H1 (cell line): ENCODE data around the gene UBC. TPM values are rescaled to one million over a fixed set of nuclear protein-coding genes. Genes with fewer than 3 reads are reported as not detected.

Source experiments
- CTCF ChIA-PET: fragments of 300-600 bp; sonication (Branson Sonifier 250); formaldehyde crosslinking; loops from one replicate; lab custom pipeline; 2021; ENCODE audit not compliant: partially characterized antibody; lab: Charles Lee
- POLR2A ChIA-PET: fragments of 300-600 bp; sonication (Branson Sonifier 250); formaldehyde crosslinking; loops from one replicate; lab custom pipeline; 2021; ENCODE audit warnings: inconsistent platforms; ENCODE audit not compliant: partially characterized antibody; lab: Charles Lee
- DNase-seq, 2 experiments: peaks; one replicate each; pipeline versions ENCODE4 v3.0.0 to v3.0.0-alpha.2; 2010 to 2022; ENCODE audit warnings: low spot score in 2 of 2, low read depth in 1 of 2, mixed read lengths in 1 of 2
- FAIRE-seq: peaks from 2 replicates; lab custom pipeline; 2011; peaks lifted over from hg19 to GRCh38; lab: Jason Lieb, UNC
- H2AFZ ChIP-seq: 2 replicates; pipeline ENCODE4 v1.8.1; 2012; ENCODE audit warnings: low read length, inconsistent platforms
- H2AK5ac ChIP-seq: 2 replicates; pipeline ENCODE4 v1.6.1; 2013; ENCODE audit warnings: low read depth, low read length
- H2BK120ac ChIP-seq: replicated peaks from 2 replicates; pipeline ENCODE3; 2013; ENCODE audit warnings: low read depth, low read length, inconsistent platforms
- H2BK12ac ChIP-seq: 2 replicates; pipeline ENCODE4 v1.6.1; 2013; ENCODE audit warnings: low read depth, low read length
- H2BK15ac ChIP-seq: 2 replicates; pipeline ENCODE4 v1.6.1; 2013; ENCODE audit warnings: low read length
- H2BK20ac ChIP-seq: 2 replicates; pipeline ENCODE4 v1.6.1; 2013; ENCODE audit warnings: low read length
- H2BK5ac ChIP-seq: 2 replicates; pipeline ENCODE4 v1.6.1; 2013; ENCODE audit warnings: low read depth, low read length
- H3K14ac ChIP-seq: 2 replicates; pipeline ENCODE4 v1.6.1; 2013; ENCODE audit warnings: inconsistent platforms; ENCODE audit not compliant: insufficient read length
- H3K18ac ChIP-seq: 2 replicates; pipeline ENCODE4 v1.6.1; 2013; ENCODE audit warnings: low read length; ENCODE audit errors: extremely low read depth
- H3K23ac ChIP-seq: 2 replicates; pipeline ENCODE4 v1.6.1; 2013; ENCODE audit warnings: inconsistent platforms; ENCODE audit not compliant: insufficient read length
- H3K23me2 ChIP-seq: 2 replicates; pipeline ENCODE4 v1.6.1; 2013; ENCODE audit warnings: low read depth, low read length
- H3K27ac ChIP-seq: 2 replicates; pipeline ENCODE4 v1.6.1; 2011; ENCODE audit warnings: low read depth, low read length, inconsistent platforms
- H3K27me3 ChIP-seq, 4 experiments: replicated peaks in 1 of 4; 1 replicate in 1 of 4; 2 replicates in 3 of 4; pipeline versions ENCODE4 v1.6.1 to v1.8.1; 2011 to 2013; ENCODE audit warnings: low read length in 3 of 4, mild to moderate bottlenecking in 3 of 4, inconsistent platforms in 2 of 4, mixed read lengths in 2 of 4, moderate library complexity in 1 of 4; ENCODE audit not compliant: control insufficient read depth in 3 of 4, insufficient read depth in 3 of 4; ENCODE audit errors: extremely low read depth in 1 of 4
- H3K36me3 ChIP-seq, 4 experiments: 2 replicates each; pipeline versions ENCODE4 v1.6.1 to v1.8.1; 2011 to 2013; ENCODE audit warnings: mild to moderate bottlenecking in 4 of 4, low read length in 3 of 4, moderate library complexity in 2 of 4, control low read depth in 1 of 4, inconsistent platforms in 1 of 4; ENCODE audit not compliant: insufficient read depth in 4 of 4, control insufficient read depth in 2 of 4
- H3K4ac ChIP-seq: replicated peaks from 2 replicates; pipeline ENCODE3; 2013; ENCODE audit warnings: low read length, low read depth, mixed read lengths, inconsistent platforms; ENCODE audit not compliant: insufficient read length
- H3K4me1 ChIP-seq, 4 experiments: replicated peaks in 1 of 4; 1 replicate in 1 of 4; 2 replicates in 3 of 4; pipeline versions ENCODE4 v1.6.1 to v1.8.1; 2011 to 2013; ENCODE audit warnings: low read length in 3 of 4, inconsistent platforms in 2 of 4, mixed read lengths in 1 of 4; ENCODE audit not compliant: insufficient read depth in 4 of 4, control insufficient read depth in 3 of 4
- H3K4me2 ChIP-seq, 2 experiments: 2 replicates each; pipeline versions ENCODE4 v1.6.1 to v1.8.1; 2011 to 2013; ENCODE audit warnings: low read depth in 2 of 2, low read length in 2 of 2, control low read depth in 1 of 2, inconsistent platforms in 1 of 2, mild to moderate bottlenecking in 1 of 2; ENCODE audit not compliant: insufficient read depth in 1 of 2
- H3K4me3 ChIP-seq, 4 experiments: fragments of 200-600, 300-600 bp in 1 of 4; sonication (generic), shearing (Covaris generic), sonication (Bioruptor Twin) in 1 of 4; 2 replicates each; pipeline versions ENCODE4 v1.5.1 to v1.8.1; 2011 to 2016; ENCODE audit warnings: low read length in 4 of 4, low read depth in 3 of 4, control low read depth in 2 of 4, inconsistent platforms in 2 of 4, mild to moderate bottlenecking in 2 of 4, mixed read lengths in 1 of 4, moderate library complexity in 1 of 4; ENCODE audit not compliant: insufficient read depth in 2 of 4; ENCODE audit errors: extremely low read depth in 1 of 4
- H3K56ac ChIP-seq: replicated peaks from 2 replicates; pipeline ENCODE3; 2013; ENCODE audit warnings: low read depth, mild to moderate bottlenecking, mixed read lengths, low read length, inconsistent platforms; ENCODE audit not compliant: insufficient read length
- H3K79me1 ChIP-seq: 2 replicates; pipeline ENCODE4 v1.6.1; 2013; ENCODE audit warnings: low read depth, low read length, control low read depth
- H3K79me2 ChIP-seq, 2 experiments: 2 replicates each; pipeline versions ENCODE4 v1.6.1 to v1.8.1; 2012 to 2013; ENCODE audit warnings: low read length in 2 of 2, mild to moderate bottlenecking in 2 of 2, inconsistent platforms in 1 of 2; ENCODE audit not compliant: insufficient read depth in 2 of 2, control insufficient read depth in 1 of 2
- H3K9ac ChIP-seq, 4 experiments: replicated peaks in 1 of 4; 1 replicate in 1 of 4; 2 replicates in 3 of 4; pipeline versions ENCODE4 v1.6.1 to v1.8.1; 2011 to 2013; ENCODE audit warnings: low read depth in 3 of 4, low read length in 3 of 4, control low read depth in 2 of 4, mild to moderate bottlenecking in 2 of 4, moderate library complexity in 2 of 4, inconsistent platforms in 1 of 4; ENCODE audit errors: extremely low read depth in 1 of 4
- H3K9me3 ChIP-seq, 2 experiments: 2 replicates each; pipeline versions ENCODE4 v1.6.1 to v1.8.1; 2012 to 2013; ENCODE audit warnings: mild to moderate bottlenecking in 2 of 2, moderate library complexity in 2 of 2, control low read depth in 1 of 2, inconsistent platforms in 1 of 2, low read depth in 1 of 2, low read length in 1 of 2, mixed read lengths in 1 of 2; ENCODE audit not compliant: insufficient read depth in 2 of 2
- H4K20me1 ChIP-seq, 2 experiments: replicated peaks in 1 of 2; 2 replicates each; pipeline versions ENCODE3 to v1.8.1; 2011 to 2013; ENCODE audit warnings: inconsistent platforms in 2 of 2, low read length in 2 of 2, mild to moderate bottlenecking in 1 of 2; ENCODE audit not compliant: insufficient read depth in 2 of 2, control insufficient read depth in 1 of 2
- H4K5ac ChIP-seq: 2 replicates; pipeline ENCODE4 v1.6.1; 2013; ENCODE audit warnings: low read length, low read depth, mixed read lengths, inconsistent platforms; ENCODE audit not compliant: insufficient read length
- H4K8ac ChIP-seq: 2 replicates; pipeline ENCODE4 v1.8.0; 2013; ENCODE audit warnings: mild to moderate bottlenecking, moderate library complexity, low read length, inconsistent platforms; ENCODE audit not compliant: insufficient read depth; ENCODE audit errors: extremely low read depth
- H4K91ac ChIP-seq: replicated peaks from 2 replicates; pipeline ENCODE3; 2013; ENCODE audit warnings: low read length, mixed read lengths, inconsistent platforms; ENCODE audit not compliant: insufficient read length
- CREB1 ChIP-seq: IDR thresholded peaks from 2 replicates; pipeline ENCODE4 v1.6.1; 2012; ENCODE audit warnings: inconsistent platforms
- EZH2 ChIP-seq: fragments of 200-600 bp; sonication (generic); IDR thresholded peaks from 2 replicates; pipeline ENCODE4 v1.7.1; 2012; ENCODE audit warnings: low read depth, mild to moderate bottlenecking, moderate library complexity, low read length, inconsistent platforms; ENCODE audit not compliant: severe bottlenecking
- KDM1A ChIP-seq: fragments of 200-600, 300-600 bp; sonication (generic); IDR thresholded peaks from 2 replicates; pipeline ENCODE4 v1.7.1; 2016; ENCODE audit warnings: mild to moderate bottlenecking, low read length, borderline replicate concordance
- POLR2A ChIP-seq, 2 experiments: IDR thresholded peaks; 1 replicate in 1 of 2; 2 replicates in 1 of 2; pipeline ENCODE4 v1.6.1; 2011; ENCODE audit warnings: low read depth in 2 of 2, low read length in 2 of 2, mild to moderate bottlenecking in 2 of 2; ENCODE audit errors: control extremely low read depth in 1 of 2
- RNF2 ChIP-seq: fragments of 200-900, 300-1000 bp; sonication (generic); IDR thresholded peaks from 2 replicates; pipeline ENCODE4 v1.7.1; 2016; ENCODE audit warnings: borderline replicate concordance, low read depth, mild to moderate bottlenecking, antibody characterized with exemption, low read length; ENCODE audit not compliant: poor library complexity, severe bottlenecking; ENCODE audit errors: missing control alignments
- SAP30 ChIP-seq: fragments of 300-600 bp; sonication (generic); IDR thresholded peaks from 2 replicates; pipeline ENCODE4 v1.7.1; 2012; ENCODE audit warnings: low read length, moderate library complexity, mild to moderate bottlenecking, inconsistent platforms; ENCODE audit not compliant: insufficient read depth, insufficient replicate concordance
- TAF1 ChIP-seq: IDR thresholded peaks from 2 replicates; pipeline ENCODE4 v1.6.1; 2011; ENCODE audit warnings: mild to moderate bottlenecking, low read depth, low read length
- WGBS, 2 experiments: shearing (Covaris generic) in 1 of 2; methylation state at CpG; one replicate each; pipeline versions ENCODE4 v1.1.6 to v1.1.7; 2013 to 2015; ENCODE audit warnings: low lambda C conversion rate in 2 of 2, mixed read lengths in 2 of 2, inconsistent platforms in 1 of 2, low coverage in 1 of 2, missing lambda C conversion rate in 1 of 2; ENCODE audit not compliant: insufficient replicate concordance in 2 of 2, insufficient coverage in 1 of 2, insufficient read length in 1 of 2; ENCODE audit errors: extremely low coverage in 1 of 2, missing lambda C conversion rate in 1 of 2; 5-methylcytosine and 5-hydroxymethylcytosine counted together
- polyA plus RNA-seq, 7 experiments: library from polyadenylated mRNA; depleted of rRNA in 3 of 7; stranded (reverse) in 5 of 7; unstranded in 2 of 7; fragments of >200 nt in 5 of 7; fragments of 200-250 nt in 2 of 7; gene quantifications; 1 replicate in 5 of 7; 2 replicates in 1 of 7; 4 replicates in 1 of 7; pipeline versions ENCODE4 v1.2.1 to v1.2.3, GENCODE V29; 2011 to 2013; ENCODE audit warnings: missing spikeins in 2 of 7, mixed read lengths in 2 of 7
- total RNA-seq: library from RNA; stranded (reverse); fragmentation: NEBNext Ultra II Directional; extraction: Animal tissue kit (Norgen Biotek cat#: 25700); gene quantifications from 2 replicates; pipeline ENCODE4 v1.2.1, GENCODE V29; 2021
- TF ChIP-seq, protein P1 (sequence below), 3 experiments: IDR thresholded peaks; 1 replicate in 2 of 3; 2 replicates in 1 of 3; pipeline versions ENCODE4 v1.5.1 to v1.6.1; 2011; ENCODE audit warnings: low read length in 3 of 3, mild to moderate bottlenecking in 3 of 3, inconsistent platforms in 2 of 3, low read depth in 1 of 3, moderate library complexity in 1 of 3; ENCODE audit not compliant: insufficient read depth in 1 of 3; ENCODE audit errors: control extremely low read depth in 1 of 3
- TF ChIP-seq, protein P2 (sequence below): IDR thresholded peaks from 2 replicates; pipeline ENCODE4 v1.6.1; 2012; ENCODE audit warnings: inconsistent platforms

Gene UBC
- total and polyA plus RNA-seq, 2 of the 8 experiments (the other 6 are each of a cell fraction or from before 2014, with no cell fraction given): 559 to 749 TPM

DNA sequence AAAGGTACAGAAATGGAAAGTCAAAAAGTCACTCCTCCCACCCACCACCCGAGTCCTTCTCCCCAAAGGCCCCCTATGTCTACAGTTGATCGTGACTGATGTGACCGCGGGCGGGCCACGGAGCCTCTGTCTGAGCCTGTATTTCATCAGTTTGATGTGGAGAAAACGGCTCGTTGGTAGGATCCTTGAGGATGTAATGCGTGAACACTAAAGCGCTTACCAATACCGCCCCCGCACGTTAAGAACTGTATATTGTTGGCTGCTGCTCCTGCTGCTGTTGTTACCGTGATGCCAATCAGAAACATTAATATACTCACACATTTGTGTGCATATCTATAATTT lies 24.6 kb upstream of the UBC start:
- CTCF ChIA-PET: interaction anchor here (0.9 to 13.3 kb wide), 4 partner anchors 11 to 31 kb away, joined by 3 to 141 read pairs (median 45); no protein-coding TSS in a partner anchor
- Histone ChIP-seq H3K18ac (peak overlapping the region; percentile 51; the same call in 1 of the 2 replicates), H3K14ac (no peak overlapping the region), H4K91ac (peak overlapping the region; percentile 29), H3K4ac (no peak overlapping the region), H3K9me3 (no peaks in the 10 kb centered on the region), H3K4me3 (peak overlapping the region; percentile 56 to 83 (median 64)), H2AK5ac (no peak overlapping the region), H4K5ac (peak overlapping the region; percentile 66), H3K27me3 (no peaks in the 10 kb centered on the region), H2AFZ (no peak overlapping the region), H3K23me2 (peaks cover 4% of the 10 kb centered on the region; the same call in 1 of the 2 replicates), H3K9ac (peak overlapping the region in 3 of 4 experiments; percentile 27 to 74 (median 60); a peak in 6 of 7 replicates), H3K27ac (peak overlapping the region; percentile 98), H4K20me1 (no peaks in the 10 kb centered on the region), H2BK15ac (no peak overlapping the region), H2BK12ac (no peak overlapping the region; the same call in 1 of the 2 replicates), H3K79me2 (no peaks in the 10 kb centered on the region), H4K8ac (no peak overlapping the region), H2BK5ac (0 out of 2 replicates have a peak overlapping the region, but pooled peaks have one; percentile 76), H3K23ac (no peak overlapping the region), H2BK20ac (no peak overlapping the region), H3K4me2 (peak overlapping the region; percentile 74 to 94), H3K79me1 (no peaks in the 10 kb centered on the region), H3K56ac (no peak overlapping the region), H3K4me1 (peaks cover 0 to 4% (median 2%) of the 10 kb centered on the region in 4 experiments; a peak in 2 of 7 replicates), H2BK120ac (no peak overlapping the region), H3K36me3 (peaks cover 0 to 3% (median 0%) of the 10 kb centered on the region in 4 experiments; a peak in 2 of 8 replicates)
- WGBS, 2 experiments: 5% methylated on average over 14 of the region's 14 CpGs; no CpG with 5 or more reads in 1 of the 2 experiments
- FAIRE-seq: no peak
- no peak for DNase-seq
- POLR2A ChIA-PET: interaction anchor here (1.1 to 12.1 kb wide), 7 partner anchors 8 to 34 kb away, joined by 3 to 250 read pairs (median 7); partner anchors contain the start of gene UBC
- peak in 1 of 2 experiments; percentile 60; a peak in 1 of 3 replicates for TF ChIP-seq POLR2A (IDR thresholded peaks at IDR 0.05; ENCODE audit: control extremely low read depth in 1 of 2, low read depth in 2 of 2, low read length in 2 of 2)
- TF ChIP-seq CREB1: 0 out of 2 replicates have a peak, but pooled peaks have one; percentile 11
- TF ChIP-seq, protein P1, sequence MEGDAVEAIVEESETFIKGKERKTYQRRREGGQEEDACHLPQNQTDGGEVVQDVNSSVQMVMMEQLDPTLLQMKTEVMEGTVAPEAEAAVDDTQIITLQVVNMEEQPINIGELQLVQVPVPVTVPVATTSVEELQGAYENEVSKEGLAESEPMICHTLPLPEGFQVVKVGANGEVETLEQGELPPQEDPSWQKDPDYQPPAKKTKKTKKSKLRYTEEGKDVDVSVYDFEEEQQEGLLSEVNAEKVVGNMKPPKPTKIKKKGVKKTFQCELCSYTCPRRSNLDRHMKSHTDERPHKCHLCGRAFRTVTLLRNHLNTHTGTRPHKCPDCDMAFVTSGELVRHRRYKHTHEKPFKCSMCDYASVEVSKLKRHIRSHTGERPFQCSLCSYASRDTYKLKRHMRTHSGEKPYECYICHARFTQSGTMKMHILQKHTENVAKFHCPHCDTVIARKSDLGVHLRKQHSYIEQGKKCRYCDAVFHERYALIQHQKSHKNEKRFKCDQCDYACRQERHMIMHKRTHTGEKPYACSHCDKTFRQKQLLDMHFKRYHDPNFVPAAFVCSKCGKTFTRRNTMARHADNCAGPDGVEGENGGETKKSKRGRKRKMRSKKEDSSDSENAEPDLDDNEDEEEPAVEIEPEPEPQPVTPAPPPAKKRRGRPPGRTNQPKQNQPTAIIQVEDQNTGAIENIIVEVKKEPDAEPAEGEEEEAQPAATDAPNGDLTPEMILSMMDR (IDR thresholded peaks at IDR 0.05; ENCODE audit: control extremely low read depth in 1 of 3, insufficient read depth in 1 of 3, low read depth in 1 of 3, low read length in 3 of 3): peak; percentile 13 to 49 (median 46)
- 0 out of 2 replicates have a peak, but pooled peaks have one; percentile 47 for TF ChIP-seq TAF1
- TF ChIP-seq, protein P2, sequence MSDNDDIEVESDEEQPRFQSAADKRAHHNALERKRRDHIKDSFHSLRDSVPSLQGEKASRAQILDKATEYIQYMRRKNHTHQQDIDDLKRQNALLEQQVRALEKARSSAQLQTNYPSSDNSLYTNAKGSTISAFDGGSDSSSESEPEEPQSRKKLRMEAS: 0 out of 2 replicates have a peak, but pooled peaks have one; percentile 37
- TF ChIP-seq EZH2: no peak
- TF ChIP-seq SAP30: no peak
- peak; percentile 3; the same call in 1 of the 2 replicates for TF ChIP-seq KDM1A
- TF ChIP-seq RNF2: no peak
